C1 segment of cervical spinal cord (tissue), 14 donors: ENCODE data around the gene PDK4.
"Not testable (repeated sequence)": the region's sequence is repeated elsewhere in the genome, so short reads cannot be mapped to it uniquely, and the experiment has no call there.

Experiments
- DNase-seq, 14 donors: peaks; one replicate each; lab custom pipeline; 2025; lab: John Stamatoyannopoulos, UW

Gene PDK4

DNA sequence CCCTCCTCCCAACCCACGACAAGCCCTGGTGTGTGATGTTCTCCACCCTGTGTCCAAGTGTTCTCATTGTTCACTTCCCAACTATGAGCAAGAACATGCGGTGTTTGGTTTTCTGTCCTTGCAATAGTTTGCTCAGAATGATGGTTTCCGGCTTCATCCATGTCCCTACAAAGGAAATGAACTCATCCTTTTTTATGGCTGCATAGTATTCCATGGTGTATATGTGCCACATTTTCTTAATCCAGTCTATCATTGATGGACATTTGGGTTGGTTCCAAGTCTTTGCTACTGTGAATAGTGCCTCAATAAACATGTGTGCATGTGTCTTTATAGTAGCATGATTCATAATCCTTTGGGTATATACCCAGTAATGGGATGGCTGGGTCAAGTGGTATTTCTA is 8.5 kb upstream of the PDK4 start:
- DNase-seq, result not testable (repeated sequence)

DNA sequence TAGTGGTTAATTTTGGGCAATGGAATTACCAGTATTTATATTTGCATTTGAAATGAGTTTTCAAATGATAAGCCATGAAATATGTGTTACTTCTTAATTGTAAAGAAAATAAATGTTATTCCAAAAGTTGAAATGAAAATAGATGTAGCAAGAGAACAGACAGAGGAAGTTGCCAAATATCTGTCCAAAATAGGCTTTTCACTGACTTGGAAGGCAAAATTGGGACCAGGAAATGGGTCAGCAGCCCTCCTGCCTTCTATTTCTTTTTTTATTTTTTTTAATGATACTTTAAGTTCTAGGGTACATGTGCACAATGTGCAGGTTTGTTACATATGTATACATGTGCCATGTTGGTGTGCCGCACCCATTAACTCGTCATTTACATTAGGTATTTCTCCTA is 8.1 kb upstream of the PDK4 start:
- not testable (repeated sequence) for DNase-seq

DNA sequence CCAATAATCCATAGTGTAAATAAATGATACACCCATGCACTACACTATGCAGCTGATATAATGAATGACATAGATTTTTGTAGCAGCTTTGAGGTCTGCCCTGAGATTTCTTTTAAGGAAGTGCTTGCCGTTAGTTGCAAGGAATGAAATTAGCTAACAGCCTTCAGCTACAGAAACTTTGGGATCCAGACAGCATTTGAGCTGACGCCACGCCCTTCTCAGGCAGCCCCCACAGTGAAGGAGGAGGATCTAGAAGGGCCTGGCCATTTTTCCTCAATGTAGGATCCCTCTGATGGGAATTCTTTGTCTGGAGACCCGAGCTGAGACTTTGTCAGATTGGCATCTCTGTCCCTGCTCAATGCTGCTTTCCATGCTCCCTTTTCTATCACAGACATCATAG is 6.1 kb upstream of the PDK4 start:
- no peak for DNase-seq

DNA sequence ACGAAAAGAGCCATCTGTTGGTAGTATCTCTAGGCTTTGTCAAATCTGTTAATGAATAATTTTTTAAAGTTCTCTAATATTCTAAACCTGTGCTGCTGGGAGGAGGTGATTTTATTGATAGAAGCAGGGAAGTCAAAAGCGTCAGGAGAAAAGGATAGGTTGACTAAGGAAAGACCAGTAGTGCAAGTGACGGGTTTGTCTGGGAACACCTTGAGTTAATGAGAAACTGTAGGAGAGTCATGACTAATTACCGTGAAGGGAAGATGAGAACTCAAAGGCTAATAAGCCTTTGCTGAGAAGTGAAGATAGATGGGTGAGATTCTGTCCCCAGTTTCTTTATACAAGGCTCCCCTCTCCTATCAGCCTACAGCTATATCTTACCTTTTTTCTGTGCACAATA is 5.0 kb upstream of the PDK4 start:
- DNase-seq, result no peak

DNA sequence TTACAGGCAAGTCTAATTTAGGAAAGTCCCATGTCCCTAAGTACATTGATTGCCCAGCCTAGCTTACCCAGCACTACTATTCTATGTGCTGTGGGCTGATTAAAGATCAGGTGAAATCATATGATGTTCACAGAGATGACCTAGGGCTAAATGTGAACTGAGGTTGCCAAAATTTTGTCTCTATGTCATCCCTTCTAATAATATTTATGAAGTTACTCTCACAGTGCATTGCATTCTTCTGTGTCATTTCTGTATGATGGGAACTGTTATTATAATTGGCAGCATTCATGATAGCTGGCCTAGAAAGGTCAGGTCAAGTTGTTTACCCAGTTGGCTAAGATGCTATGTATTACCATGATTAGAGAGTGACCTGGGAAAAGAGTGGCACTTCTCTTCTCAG is 2.8 kb upstream of the PDK4 start:
- DNase-seq, result no peak

DNA sequence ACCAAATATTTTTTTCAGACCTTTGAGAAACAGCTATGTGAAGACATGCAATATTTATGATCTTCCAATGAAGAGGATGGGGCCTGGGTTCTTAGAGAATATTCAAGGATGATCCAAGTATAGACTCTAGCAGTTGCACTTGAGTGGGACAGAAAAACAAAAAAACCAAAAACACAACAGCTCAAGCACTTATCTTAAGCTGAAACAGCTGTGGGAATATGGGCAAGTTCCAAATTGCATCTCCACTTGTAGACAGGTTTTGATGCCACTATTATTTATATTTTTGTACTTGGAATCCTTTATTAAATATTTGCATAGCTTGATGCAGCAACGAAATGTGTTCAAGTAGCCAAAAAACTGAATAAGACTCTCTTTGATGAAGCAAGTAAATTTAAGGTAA is 2.2 kb upstream of the PDK4 start:
- DNase-seq, result no peak

DNA sequence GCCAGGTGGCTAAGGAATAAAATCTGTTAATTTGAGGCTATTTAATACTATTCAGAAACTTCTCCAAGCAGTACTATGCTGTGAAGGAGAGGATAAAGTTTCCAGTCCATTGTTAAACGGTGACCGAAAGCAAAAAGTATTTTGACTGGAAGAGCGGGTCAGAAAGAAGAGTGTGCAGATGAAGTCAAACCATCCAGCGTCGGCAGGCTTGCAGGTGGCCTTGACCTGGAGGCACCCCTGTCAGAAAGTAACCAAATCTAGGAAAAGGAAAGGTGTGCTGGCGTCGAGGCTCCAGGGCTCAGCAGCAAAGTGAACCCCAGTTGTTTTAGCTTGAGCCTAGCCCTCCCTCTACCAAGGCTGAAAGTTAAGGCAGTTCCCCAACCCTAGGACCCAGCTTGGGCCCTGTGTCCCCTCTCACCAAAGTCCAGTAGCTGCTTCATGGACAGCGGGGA is 544 bp downstream of the PDK4 start:
- no peak for DNase-seq

DNA sequence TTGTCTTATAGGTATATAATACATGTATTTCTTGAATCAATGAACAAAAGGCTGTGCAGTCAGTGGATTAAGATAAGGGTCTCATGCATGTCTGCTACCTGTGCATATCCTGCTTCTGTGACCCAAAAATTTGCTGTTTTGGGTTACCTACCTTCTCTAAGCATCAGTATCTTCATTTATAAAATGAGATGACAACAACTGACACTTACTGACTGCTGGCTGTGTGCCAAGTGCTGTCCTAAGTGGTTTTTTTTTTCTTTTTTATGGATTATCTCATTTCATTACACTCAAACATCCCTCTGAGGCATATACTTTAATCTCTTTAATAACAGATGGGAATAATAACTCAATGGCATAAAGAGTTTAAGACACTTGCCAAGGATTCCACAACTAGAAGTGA is 2.1 kb downstream of the PDK4 start:
- no peak for DNase-seq

DNA sequence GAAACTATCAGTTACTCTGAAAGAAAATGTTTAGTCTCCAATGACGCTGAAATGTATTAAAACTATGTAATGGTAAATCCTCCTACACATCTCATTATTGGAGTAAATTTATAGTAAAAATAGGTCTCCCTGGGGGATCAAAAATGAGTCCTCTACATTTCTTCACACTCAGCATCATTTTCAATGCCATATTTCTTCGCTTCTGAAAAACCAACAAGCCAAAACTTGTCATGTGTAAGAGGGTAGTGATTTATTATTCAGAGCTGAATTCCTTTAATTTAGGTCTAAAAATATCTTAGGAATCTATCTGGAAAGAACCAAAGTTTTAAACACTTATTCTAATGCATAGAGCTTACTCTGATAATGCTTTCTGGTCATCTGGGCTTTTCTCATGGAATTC is 3.0 kb downstream of the PDK4 start:
- DNase-seq, result no peak

DNA sequence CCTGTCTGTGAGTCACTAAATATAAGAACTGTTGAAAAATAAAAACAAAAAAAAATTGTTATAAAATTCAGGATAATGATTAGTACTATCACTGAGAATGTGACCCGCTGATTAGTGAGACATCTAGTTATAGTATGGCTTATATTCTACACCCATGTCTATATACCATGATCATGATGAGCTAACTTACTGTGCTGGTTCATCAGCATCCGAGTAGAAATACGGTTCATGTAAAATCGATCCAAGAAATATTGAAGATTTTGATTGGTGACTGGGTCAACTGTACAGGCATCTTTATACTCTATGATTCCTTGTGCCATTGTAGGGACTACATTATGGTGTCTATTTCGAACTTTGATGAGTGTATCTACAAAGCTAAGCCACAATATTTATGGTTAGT is 3.7 kb downstream of the PDK4 start:
- no peak for DNase-seq

DNA sequence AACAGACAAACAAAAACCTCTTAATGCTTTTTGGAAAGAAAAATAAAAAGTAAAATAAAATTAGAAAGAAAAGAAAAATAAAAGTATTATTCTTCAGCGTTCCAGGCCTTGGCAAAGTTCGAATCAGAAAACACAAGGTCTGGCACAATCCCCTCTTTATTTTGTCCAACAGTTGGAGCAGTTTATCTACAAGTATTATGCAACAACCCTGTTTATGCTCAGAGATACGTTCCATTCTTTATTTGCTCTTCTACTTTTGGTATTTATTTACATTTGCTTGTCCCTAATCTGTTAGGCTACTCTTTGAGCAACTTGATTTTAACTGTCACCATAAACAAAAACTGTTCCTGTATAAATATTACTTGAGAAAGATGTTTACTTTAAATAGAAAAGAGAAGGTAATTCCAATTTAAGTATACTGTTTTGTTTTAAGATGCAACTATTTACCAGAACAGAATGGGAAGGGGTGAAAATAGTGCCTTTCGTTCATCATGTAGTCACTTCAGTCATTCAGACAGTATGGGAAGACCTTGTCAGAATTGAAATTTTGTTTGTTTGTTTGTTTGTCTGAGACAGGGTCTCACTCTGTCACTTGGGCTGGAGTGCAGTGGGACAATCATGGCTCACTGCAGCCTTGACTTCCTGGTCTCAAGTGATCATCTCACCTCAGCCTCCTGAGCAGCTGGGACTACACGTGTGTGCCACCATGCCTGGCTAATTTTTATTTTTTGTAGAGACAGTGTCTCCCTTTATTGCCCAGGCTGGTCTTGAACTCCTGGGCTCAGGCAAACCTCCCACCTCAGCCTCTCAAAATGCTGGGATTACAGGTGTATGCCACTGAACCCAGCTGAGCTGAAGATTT is 5.7 kb downstream of the PDK4 start:
- DNase-seq, result no peak

DNA sequence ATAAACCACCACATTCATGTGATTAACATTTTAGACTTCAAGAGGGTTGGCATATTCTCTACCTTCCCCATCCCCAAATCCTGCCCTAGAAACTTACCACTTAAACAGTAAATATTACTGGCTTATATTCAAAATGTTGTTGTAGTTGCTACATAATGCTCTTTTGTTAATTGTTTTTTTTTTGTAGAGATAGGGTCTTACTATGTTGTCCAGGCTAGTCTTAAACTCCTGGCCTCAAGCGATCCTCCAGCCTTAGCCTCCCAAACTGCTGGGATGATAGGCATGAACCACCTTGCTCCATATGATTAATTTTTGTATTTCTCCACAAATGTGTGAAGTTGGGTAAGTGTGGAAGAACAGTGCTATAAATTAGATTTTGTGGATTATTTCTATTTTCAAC is 6.5 kb downstream of the PDK4 start:
- DNase-seq, result no peak

DNA sequence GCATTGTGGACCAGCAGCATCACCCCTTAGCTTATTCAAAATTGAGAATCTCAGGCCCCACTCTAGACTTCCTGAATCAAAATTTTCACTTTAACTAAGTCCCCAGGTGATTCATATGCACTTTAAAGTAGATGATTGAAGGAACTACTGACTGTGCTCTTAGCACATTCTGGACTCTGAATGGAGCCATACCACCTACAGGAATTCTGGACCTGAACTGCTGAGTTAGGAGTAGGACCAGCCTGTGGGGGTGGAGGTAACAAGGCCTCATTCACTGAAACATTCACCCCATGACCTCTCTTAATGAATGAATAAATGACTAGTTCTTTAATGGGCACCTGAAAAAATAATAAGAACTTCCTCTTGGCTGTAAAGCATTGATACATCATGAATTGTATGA is 7.3 kb downstream of the PDK4 start:
- DNase-seq, result no peak

DNA sequence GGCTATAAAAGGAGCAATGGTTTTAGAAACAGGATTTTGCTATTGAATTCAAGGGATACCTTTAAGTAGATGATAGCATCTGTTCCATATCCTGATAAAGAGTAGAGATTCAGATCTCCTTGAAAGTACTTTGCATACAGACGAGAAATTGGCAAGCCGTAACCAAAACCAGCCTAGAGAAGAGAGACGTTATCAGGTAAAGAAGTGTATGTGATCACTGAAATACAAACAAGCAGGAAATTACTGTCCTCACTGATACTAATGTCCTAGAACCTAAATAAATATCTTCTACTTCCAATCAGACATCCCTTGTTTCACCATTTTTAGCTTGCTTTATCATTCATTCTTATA is 9.4 kb downstream of the PDK4 start:
- no peak for DNase-seq

DNA sequence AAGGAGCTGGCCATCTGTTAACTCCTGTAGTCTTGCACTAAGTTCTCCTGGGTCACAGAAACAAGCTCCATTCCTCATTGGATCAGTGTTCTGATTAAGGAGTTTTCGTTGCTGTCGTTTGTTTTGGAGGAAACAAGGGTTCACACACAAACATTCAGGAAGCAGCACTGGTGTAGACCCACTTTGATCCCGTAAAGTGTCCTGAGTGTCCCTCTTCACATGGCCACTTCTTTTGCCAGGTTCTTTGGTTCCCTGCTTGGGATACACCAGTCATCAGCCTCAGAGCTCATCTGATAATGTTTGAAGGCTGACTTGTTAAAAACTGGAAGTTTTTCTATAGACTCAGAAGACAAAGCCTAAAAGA is 10.9 kb downstream of the PDK4 start:
- no peak for DNase-seq

DNA sequence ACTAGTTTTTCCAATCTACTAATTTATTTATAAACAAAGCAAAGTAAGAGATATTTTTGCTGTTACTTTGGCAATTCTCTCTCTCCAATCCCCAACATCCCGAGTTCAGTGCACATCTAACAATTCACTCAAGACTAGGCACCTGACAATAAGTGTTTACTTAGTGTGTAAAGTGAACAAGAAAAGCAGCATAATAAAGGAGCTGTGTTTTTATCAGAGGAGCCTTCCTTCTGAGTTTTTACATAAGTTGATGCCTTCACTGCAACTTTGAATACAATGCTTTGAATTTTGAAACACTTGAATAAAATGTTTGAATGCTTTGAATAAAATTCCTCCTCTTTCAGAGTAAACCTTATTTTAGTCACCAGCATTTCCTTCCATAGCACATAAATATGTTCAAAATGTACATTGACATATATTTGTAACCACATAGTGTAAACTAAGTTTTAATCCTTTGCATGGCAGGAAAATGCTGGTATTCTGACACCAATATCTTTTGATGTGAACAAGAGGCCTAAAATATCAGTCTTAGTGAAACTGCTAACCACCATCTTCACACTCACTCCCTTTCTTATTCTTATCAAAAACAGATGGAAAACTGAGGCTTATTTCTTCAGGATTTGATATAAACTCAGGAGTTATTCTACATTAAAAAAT is 11.4 kb downstream of the PDK4 start:
- no peak for DNase-seq

DNA sequence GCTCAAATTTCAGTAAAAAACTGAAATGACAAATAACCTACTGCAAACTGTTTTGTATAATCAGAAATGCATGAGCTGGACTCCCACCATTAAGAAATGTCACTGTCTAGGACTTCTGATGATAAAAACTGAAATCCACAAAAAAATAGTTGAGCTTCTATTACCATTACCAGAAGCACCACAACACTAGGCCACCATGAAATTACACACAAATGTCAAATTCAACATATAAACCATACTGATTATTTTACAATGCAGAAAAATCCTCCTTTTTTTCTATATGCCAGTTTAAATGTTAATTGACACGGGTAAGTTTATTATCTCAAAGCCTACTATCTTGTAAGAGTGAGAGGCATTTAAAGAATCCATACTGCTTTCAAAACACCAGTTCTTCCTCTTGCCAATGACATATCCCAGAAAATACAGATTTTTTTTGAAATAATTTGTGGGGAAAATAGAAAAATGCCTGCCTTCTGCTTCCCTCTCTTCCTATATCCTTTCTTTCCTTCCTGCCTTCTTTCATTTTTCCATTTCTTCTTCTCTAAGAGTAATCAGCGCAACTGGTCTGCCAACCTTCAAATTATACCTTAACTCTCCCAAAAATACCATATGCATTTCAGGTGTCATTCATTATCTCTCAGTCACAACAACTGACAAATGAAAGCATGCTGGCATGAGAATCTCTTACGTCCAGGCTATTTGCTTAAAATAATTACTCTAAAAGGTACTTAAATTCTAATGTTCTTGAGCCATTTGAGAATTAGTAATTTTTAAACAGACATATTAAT is 12.3 kb downstream of the PDK4 start:
- DNase-seq, result no peak

DNA sequence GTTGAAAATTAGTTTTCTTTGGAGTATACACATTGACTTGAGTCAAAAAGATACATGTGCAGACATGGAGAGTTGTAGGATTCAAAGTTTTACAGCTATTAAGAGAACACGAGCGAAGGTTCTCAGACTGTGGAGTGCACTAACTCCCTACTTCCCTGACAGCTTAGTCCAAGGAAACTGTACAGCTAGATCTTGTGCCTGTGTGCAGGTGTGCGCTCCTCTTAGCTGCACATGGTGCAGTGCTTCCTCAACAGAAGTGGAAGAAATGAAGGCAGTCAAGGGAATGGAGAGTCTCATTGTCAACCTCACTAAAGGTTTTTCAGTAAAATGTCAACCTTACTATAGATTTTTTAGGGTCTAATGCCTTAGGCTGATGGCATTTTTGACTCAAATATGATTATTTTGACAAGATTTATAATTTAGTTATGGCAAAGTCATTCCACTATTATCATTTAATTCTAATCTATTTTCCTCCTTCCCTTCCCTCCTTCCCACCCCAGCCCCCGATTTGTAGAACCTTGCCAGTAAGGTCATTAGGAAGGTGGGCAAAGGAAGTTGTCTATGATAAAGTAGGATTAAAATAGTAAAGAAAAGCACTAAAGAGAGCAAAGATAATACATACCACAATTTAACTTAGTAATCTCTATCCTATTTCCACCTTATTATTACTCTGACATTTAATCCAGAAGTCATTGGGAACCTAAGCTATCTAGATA is 13.6 kb downstream of the PDK4 start:
- no peak for DNase-seq

DNA sequence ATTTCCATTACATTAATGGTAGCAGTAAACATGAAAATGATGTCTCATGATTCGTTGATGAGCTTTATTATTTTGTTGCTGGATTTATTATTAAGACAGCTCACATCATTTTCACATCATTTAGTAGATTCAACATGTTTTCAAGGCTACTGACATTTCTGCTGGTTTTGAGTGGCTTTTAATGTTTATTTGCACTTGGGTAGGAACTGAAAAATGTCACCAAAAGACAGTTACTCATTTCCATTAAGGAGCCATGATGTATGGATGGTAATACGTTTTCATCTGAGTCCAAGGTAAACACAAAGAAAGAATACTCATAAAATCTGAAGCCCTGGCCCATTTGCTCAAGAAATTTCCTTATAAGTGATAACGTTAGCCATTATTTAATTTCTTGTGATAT is 14.8 kb downstream of the PDK4 start:
- no peak for DNase-seq

DNA sequence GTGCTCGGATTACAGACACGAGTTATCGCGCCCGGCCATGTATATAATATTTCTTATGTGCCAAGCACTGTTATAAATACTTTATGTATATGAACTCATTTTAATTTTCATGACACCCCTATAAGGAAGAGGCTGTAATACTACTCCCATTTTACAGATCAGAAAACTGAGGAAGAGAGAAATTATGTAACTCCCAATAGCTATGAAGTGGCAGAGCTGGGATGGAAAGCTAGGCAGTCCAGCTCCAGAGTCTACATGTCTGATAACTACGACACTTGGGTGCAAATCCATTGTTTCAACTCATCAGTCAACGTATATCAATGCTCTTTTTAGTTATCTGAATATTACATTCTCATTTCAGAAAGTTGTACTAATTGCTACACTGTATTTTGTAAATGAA is 17.0 kb downstream of the PDK4 start:
- no peak for DNase-seq

DNA sequence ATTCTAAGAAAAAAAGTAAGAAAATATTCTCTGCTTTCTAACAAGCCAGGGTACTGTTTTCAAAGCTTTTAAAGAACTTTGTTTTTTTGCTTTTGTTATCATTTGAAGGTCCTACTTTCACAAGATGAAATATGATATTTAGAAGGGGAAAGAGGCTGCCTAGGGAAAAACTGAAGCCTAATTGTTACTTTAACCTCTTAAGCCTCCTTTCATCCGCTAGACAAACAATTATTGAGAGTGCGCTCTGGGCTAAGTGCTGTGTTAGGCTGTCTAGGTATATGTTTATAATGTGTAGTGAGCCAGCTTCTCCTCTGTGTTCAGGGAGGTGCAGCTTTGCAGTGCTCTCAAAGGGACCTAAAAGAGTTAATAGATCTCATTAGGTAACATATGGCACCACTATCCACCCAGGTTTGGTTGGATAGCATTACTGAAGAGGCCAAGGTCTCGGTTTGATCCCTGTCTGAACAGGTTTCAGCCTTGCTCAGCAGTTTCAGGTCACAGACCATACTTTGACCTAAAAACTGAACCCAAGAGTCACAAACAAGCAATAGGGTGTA is 17.9 kb downstream of the PDK4 start:
- no peak for DNase-seq

DNA sequence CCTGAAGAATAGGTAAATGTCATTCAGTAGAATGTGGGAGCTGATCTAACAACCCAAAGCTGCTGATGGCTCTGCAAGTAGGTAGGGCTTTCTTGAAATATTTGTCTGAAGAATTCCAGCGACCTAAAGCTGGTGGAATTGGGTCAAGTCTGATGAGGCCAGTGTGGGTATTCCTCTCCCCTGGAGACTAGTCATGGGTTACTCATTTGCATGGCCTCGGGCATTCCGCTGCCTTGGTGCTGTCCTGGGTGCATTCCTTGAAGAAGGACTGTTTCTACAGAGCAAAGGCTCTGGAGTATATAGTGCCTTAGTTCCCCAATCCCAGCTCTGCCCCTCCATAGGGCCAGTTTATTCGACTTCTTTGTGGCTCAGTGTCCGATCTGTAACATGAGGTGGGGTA is 19.2 kb downstream of the PDK4 start:
- DNase-seq, result no peak
